H1 (cell line): ENCODE measurements around the gene AXIN2. TPM values are rescaled to one million over a fixed set of nuclear protein-coding genes. Genes with fewer than 3 reads are reported as not detected.

Experiments used
- CTCF ChIA-PET: fragments of 300-600 bp; sonication (Branson Sonifier 250); formaldehyde crosslinking; loops from one replicate; lab custom pipeline; 2021; ENCODE audit not compliant: partially characterized antibody; lab: Charles Lee
- POLR2A ChIA-PET: fragments of 300-600 bp; sonication (Branson Sonifier 250); formaldehyde crosslinking; loops from one replicate; lab custom pipeline; 2021; ENCODE audit warnings: inconsistent platforms; ENCODE audit not compliant: partially characterized antibody; lab: Charles Lee
- DNase-seq, 2 experiments: peaks; one replicate each; pipeline versions ENCODE4 v3.0.0 to v3.0.0-alpha.2; 2010 to 2022; ENCODE audit warnings: low spot score in 2 of 2, low read depth in 1 of 2, mixed read lengths in 1 of 2
- FAIRE-seq: peaks from 2 replicates; lab custom pipeline; 2011; peaks lifted over from hg19 to GRCh38; lab: Jason Lieb, UNC
- H2AFZ ChIP-seq: 2 replicates; pipeline ENCODE4 v1.8.1; 2012; ENCODE audit warnings: low read length, inconsistent platforms
- H2AK5ac ChIP-seq: 2 replicates; pipeline ENCODE4 v1.6.1; 2013; ENCODE audit warnings: low read depth, low read length
- H2BK120ac ChIP-seq: replicated peaks from 2 replicates; pipeline ENCODE3; 2013; ENCODE audit warnings: low read depth, low read length, inconsistent platforms
- H2BK12ac ChIP-seq: 2 replicates; pipeline ENCODE4 v1.6.1; 2013; ENCODE audit warnings: low read depth, low read length
- H2BK15ac ChIP-seq: 2 replicates; pipeline ENCODE4 v1.6.1; 2013; ENCODE audit warnings: low read length
- H2BK20ac ChIP-seq: 2 replicates; pipeline ENCODE4 v1.6.1; 2013; ENCODE audit warnings: low read length
- H2BK5ac ChIP-seq: 2 replicates; pipeline ENCODE4 v1.6.1; 2013; ENCODE audit warnings: low read depth, low read length
- H3K14ac ChIP-seq: 2 replicates; pipeline ENCODE4 v1.6.1; 2013; ENCODE audit warnings: inconsistent platforms; ENCODE audit not compliant: insufficient read length
- H3K18ac ChIP-seq: 2 replicates; pipeline ENCODE4 v1.6.1; 2013; ENCODE audit warnings: low read length; ENCODE audit errors: extremely low read depth
- H3K23ac ChIP-seq: 2 replicates; pipeline ENCODE4 v1.6.1; 2013; ENCODE audit warnings: inconsistent platforms; ENCODE audit not compliant: insufficient read length
- H3K23me2 ChIP-seq: 2 replicates; pipeline ENCODE4 v1.6.1; 2013; ENCODE audit warnings: low read depth, low read length
- H3K27ac ChIP-seq: 2 replicates; pipeline ENCODE4 v1.6.1; 2011; ENCODE audit warnings: low read depth, low read length, inconsistent platforms
- H3K27me3 ChIP-seq, 4 experiments: replicated peaks in 1 of 4; 1 replicate in 1 of 4; 2 replicates in 3 of 4; pipeline versions ENCODE4 v1.6.1 to v1.8.1; 2011 to 2013; ENCODE audit warnings: low read length in 3 of 4, mild to moderate bottlenecking in 3 of 4, inconsistent platforms in 2 of 4, mixed read lengths in 2 of 4, moderate library complexity in 1 of 4; ENCODE audit not compliant: control insufficient read depth in 3 of 4, insufficient read depth in 3 of 4; ENCODE audit errors: extremely low read depth in 1 of 4
- H3K36me3 ChIP-seq, 4 experiments: 2 replicates each; pipeline versions ENCODE4 v1.6.1 to v1.8.1; 2011 to 2013; ENCODE audit warnings: mild to moderate bottlenecking in 4 of 4, low read length in 3 of 4, moderate library complexity in 2 of 4, control low read depth in 1 of 4, inconsistent platforms in 1 of 4; ENCODE audit not compliant: insufficient read depth in 4 of 4, control insufficient read depth in 2 of 4
- H3K4ac ChIP-seq: replicated peaks from 2 replicates; pipeline ENCODE3; 2013; ENCODE audit warnings: low read length, low read depth, mixed read lengths, inconsistent platforms; ENCODE audit not compliant: insufficient read length
- H3K4me1 ChIP-seq, 4 experiments: replicated peaks in 1 of 4; 1 replicate in 1 of 4; 2 replicates in 3 of 4; pipeline versions ENCODE4 v1.6.1 to v1.8.1; 2011 to 2013; ENCODE audit warnings: low read length in 3 of 4, inconsistent platforms in 2 of 4, mixed read lengths in 1 of 4; ENCODE audit not compliant: insufficient read depth in 4 of 4, control insufficient read depth in 3 of 4
- H3K4me2 ChIP-seq, 2 experiments: 2 replicates each; pipeline versions ENCODE4 v1.6.1 to v1.8.1; 2011 to 2013; ENCODE audit warnings: low read depth in 2 of 2, low read length in 2 of 2, control low read depth in 1 of 2, inconsistent platforms in 1 of 2, mild to moderate bottlenecking in 1 of 2; ENCODE audit not compliant: insufficient read depth in 1 of 2
- H3K4me3 ChIP-seq, 4 experiments: fragments of 200-600, 300-600 bp in 1 of 4; sonication (generic), shearing (Covaris generic), sonication (Bioruptor Twin) in 1 of 4; 2 replicates each; pipeline versions ENCODE4 v1.5.1 to v1.8.1; 2011 to 2016; ENCODE audit warnings: low read length in 4 of 4, low read depth in 3 of 4, control low read depth in 2 of 4, inconsistent platforms in 2 of 4, mild to moderate bottlenecking in 2 of 4, mixed read lengths in 1 of 4, moderate library complexity in 1 of 4; ENCODE audit not compliant: insufficient read depth in 2 of 4; ENCODE audit errors: extremely low read depth in 1 of 4
- H3K56ac ChIP-seq: replicated peaks from 2 replicates; pipeline ENCODE3; 2013; ENCODE audit warnings: low read depth, mild to moderate bottlenecking, mixed read lengths, low read length, inconsistent platforms; ENCODE audit not compliant: insufficient read length
- H3K79me1 ChIP-seq: 2 replicates; pipeline ENCODE4 v1.6.1; 2013; ENCODE audit warnings: low read depth, low read length, control low read depth
- H3K79me2 ChIP-seq, 2 experiments: 2 replicates each; pipeline versions ENCODE4 v1.6.1 to v1.8.1; 2012 to 2013; ENCODE audit warnings: low read length in 2 of 2, mild to moderate bottlenecking in 2 of 2, inconsistent platforms in 1 of 2; ENCODE audit not compliant: insufficient read depth in 2 of 2, control insufficient read depth in 1 of 2
- H3K9ac ChIP-seq, 4 experiments: replicated peaks in 1 of 4; 1 replicate in 1 of 4; 2 replicates in 3 of 4; pipeline versions ENCODE4 v1.6.1 to v1.8.1; 2011 to 2013; ENCODE audit warnings: low read depth in 3 of 4, low read length in 3 of 4, control low read depth in 2 of 4, mild to moderate bottlenecking in 2 of 4, moderate library complexity in 2 of 4, inconsistent platforms in 1 of 4; ENCODE audit errors: extremely low read depth in 1 of 4
- H3K9me3 ChIP-seq, 2 experiments: 2 replicates each; pipeline versions ENCODE4 v1.6.1 to v1.8.1; 2012 to 2013; ENCODE audit warnings: mild to moderate bottlenecking in 2 of 2, moderate library complexity in 2 of 2, control low read depth in 1 of 2, inconsistent platforms in 1 of 2, low read depth in 1 of 2, low read length in 1 of 2, mixed read lengths in 1 of 2; ENCODE audit not compliant: insufficient read depth in 2 of 2
- H4K20me1 ChIP-seq, 2 experiments: replicated peaks in 1 of 2; 2 replicates each; pipeline versions ENCODE3 to v1.8.1; 2011 to 2013; ENCODE audit warnings: inconsistent platforms in 2 of 2, low read length in 2 of 2, mild to moderate bottlenecking in 1 of 2; ENCODE audit not compliant: insufficient read depth in 2 of 2, control insufficient read depth in 1 of 2
- H4K5ac ChIP-seq: 2 replicates; pipeline ENCODE4 v1.6.1; 2013; ENCODE audit warnings: low read length, low read depth, mixed read lengths, inconsistent platforms; ENCODE audit not compliant: insufficient read length
- H4K8ac ChIP-seq: 2 replicates; pipeline ENCODE4 v1.8.0; 2013; ENCODE audit warnings: mild to moderate bottlenecking, moderate library complexity, low read length, inconsistent platforms; ENCODE audit not compliant: insufficient read depth; ENCODE audit errors: extremely low read depth
- H4K91ac ChIP-seq: replicated peaks from 2 replicates; pipeline ENCODE3; 2013; ENCODE audit warnings: low read length, mixed read lengths, inconsistent platforms; ENCODE audit not compliant: insufficient read length
- NRF1 ChIP-seq: IDR thresholded peaks from 2 replicates; pipeline ENCODE4 v1.6.1; 2011; ENCODE audit warnings: mild to moderate bottlenecking, low read depth, low read length, improper control_type of control experiment
- SIRT6 ChIP-seq: IDR thresholded peaks from one replicate; pipeline ENCODE4 v1.7.1; 2012; ENCODE audit warnings: low read length, inconsistent platforms
- SP4 ChIP-seq: IDR thresholded peaks from 2 replicates; pipeline ENCODE4 v1.6.1; 2012; ENCODE audit warnings: low read length, inconsistent platforms
- TBP ChIP-seq: IDR thresholded peaks from 2 replicates; pipeline ENCODE4 v1.6.1; 2011; ENCODE audit warnings: low read depth, low read length, improper control_type of control experiment
- TCF12 ChIP-seq: IDR thresholded peaks from 2 replicates; pipeline ENCODE4 v1.6.1; 2011; ENCODE audit warnings: low read depth, mild to moderate bottlenecking, low read length
- YY1 ChIP-seq: IDR thresholded peaks from 2 replicates; pipeline ENCODE4 v1.6.1; 2011; ENCODE audit warnings: low read depth, mild to moderate bottlenecking, low read length
- WGBS, 2 experiments: shearing (Covaris generic) in 1 of 2; methylation state at CpG; one replicate each; pipeline versions ENCODE4 v1.1.6 to v1.1.7; 2013 to 2015; ENCODE audit warnings: low lambda C conversion rate in 2 of 2, mixed read lengths in 2 of 2, inconsistent platforms in 1 of 2, low coverage in 1 of 2, missing lambda C conversion rate in 1 of 2; ENCODE audit not compliant: insufficient replicate concordance in 2 of 2, insufficient coverage in 1 of 2, insufficient read length in 1 of 2; ENCODE audit errors: extremely low coverage in 1 of 2, missing lambda C conversion rate in 1 of 2; 5-methylcytosine and 5-hydroxymethylcytosine counted together
- polyA plus RNA-seq, 7 experiments: library from polyadenylated mRNA; depleted of rRNA in 3 of 7; stranded (reverse) in 5 of 7; unstranded in 2 of 7; fragments of >200 nt in 5 of 7; fragments of 200-250 nt in 2 of 7; gene quantifications; 1 replicate in 5 of 7; 2 replicates in 1 of 7; 4 replicates in 1 of 7; pipeline versions ENCODE4 v1.2.1 to v1.2.3, GENCODE V29; 2011 to 2013; ENCODE audit warnings: missing spikeins in 2 of 7, mixed read lengths in 2 of 7
- total RNA-seq: library from RNA; stranded (reverse); fragmentation: NEBNext Ultra II Directional; extraction: Animal tissue kit (Norgen Biotek cat#: 25700); gene quantifications from 2 replicates; pipeline ENCODE4 v1.2.1, GENCODE V29; 2021

The AXIN2 gene
- total and polyA plus RNA-seq, 2 of the 8 experiments (the other 6 are each of a cell fraction or from before 2014, with no cell fraction given): 17.7 to 33.4 TPM

GRCh38 chr17:65495122-65496055 is 66.1 kb downstream of the AXIN2 start:
- Histone ChIP-seq H3K4me1 (peaks cover 4 to 13% (median 10%) of the 10 kb centered on the region in 4 experiments; a peak in 6 of 7 replicates), H3K4ac (no peak overlapping the region), H3K9ac (no peak overlapping the region), H2AK5ac (no peak overlapping the region), H3K36me3 (no peaks in the 10 kb centered on the region), H3K4me3 (peak overlapping the region; percentile 10 to 47 (median 26); a peak in 5 of 8 replicates), H3K18ac (peak overlapping the region; percentile 84), H3K56ac (no peak overlapping the region), H4K20me1 (no peaks in the 10 kb centered on the region), H3K27me3 (no peaks in the 10 kb centered on the region; a peak in 1 of 7 replicates), H3K14ac (no peak overlapping the region), H4K5ac (no peak overlapping the region), H3K23ac (no peak overlapping the region), H2BK5ac (peak overlapping the region; percentile 80; the same call in 1 of the 2 replicates), H3K79me2 (no peaks in the 10 kb centered on the region), H2BK120ac (peak overlapping the region; percentile 70), H2AFZ (peak overlapping the region; percentile 60; the same call in 1 of the 2 replicates), H3K4me2 (peak overlapping the region; percentile 69 to 73), H2BK12ac (peak overlapping the region; percentile 78; the same call in 1 of the 2 replicates), H4K8ac (no peak overlapping the region), H4K91ac (peak overlapping the region; percentile 86), H2BK20ac (peak overlapping the region; percentile 94), H3K79me1 (no peaks in the 10 kb centered on the region), H3K9me3 (no peaks in the 10 kb centered on the region), H3K23me2 (peaks cover 7% of the 10 kb centered on the region; the same call in 1 of the 2 replicates), H2BK15ac (no peak overlapping the region), H3K27ac (no peak overlapping the region)
- 6% methylated on average over 21 of the region's 22 CpGs; no CpG with 5 or more reads in 1 of the 2 experiments for WGBS, 2 experiments
- DNase-seq (peak; percentile 78 to 82), FAIRE-seq (peak; percentile 88)
- ChIA-PET POLR2A (interaction anchor here (0.7 to 2.1 kb wide), 8 partner anchors 21 to 77 kb away, joined by 3 to 7 read pairs (median 4); no protein-coding TSS in a partner anchor), CTCF (interaction anchor here (0.7 to 1.4 kb wide), 4 partner anchors 13 to 302 kb away, joined by 3 to 5 read pairs (median 3); no protein-coding TSS in a partner anchor)
- TF ChIP-seq SP4 (0 out of 2 replicates have a peak, but pooled peaks have one; percentile 55), YY1 (peak; percentile 60; the same call in 1 of the 2 replicates), TBP (peak; percentile 24; the same call in 1 of the 2 replicates), SIRT6 (no peak), TCF12 (peak; percentile 98), NRF1 (no peak)
